ENCODE data around the gene PHOX2B.
"Not testable (repeated sequence)": the region's sequence is repeated elsewhere in the genome, so short reads cannot be mapped to it uniquely, and the experiment has no call there.

Gene PHOX2B

DNA sequence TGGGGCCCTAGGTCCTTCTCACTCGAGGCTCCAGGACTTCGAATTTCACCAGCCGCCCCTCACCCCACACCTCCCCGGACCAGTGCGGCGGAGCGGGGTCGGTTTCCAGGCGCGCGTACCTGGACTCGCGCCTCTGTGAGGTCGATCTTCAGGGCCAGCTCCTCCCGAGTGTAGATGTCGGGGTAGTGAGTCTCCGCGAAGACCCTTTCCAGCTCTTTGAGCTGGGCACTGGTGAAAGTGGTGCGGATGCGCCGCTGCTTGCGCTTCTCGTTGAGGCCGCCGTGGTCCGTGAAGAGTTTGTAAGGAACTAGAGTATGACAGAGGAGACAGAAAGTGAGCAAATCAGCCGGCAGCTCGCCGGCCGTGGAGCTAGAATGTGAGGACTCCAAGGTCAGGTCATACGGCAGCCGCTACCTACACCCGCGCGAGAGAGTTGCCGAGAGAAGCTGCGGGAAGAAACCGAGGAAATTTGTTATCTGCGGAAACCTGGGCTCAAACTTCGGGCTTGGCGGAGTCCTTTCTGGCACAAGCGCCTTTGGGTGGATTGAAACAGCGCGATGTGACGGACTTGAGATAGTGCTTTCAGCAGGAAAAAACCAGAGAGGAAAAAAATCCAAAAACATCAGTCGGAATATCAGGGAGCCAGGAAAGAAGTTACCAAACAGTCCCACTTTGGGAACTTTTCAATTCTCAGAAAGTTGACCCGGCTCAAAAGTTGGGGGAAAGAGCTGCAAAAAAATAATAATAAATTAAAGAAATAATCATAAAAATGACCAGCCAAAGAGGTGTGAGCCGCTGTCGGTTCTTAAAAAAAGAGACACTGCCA, 1.1 kb downstream of the PHOX2B start:
- DNase-seq: no peak

DNA sequence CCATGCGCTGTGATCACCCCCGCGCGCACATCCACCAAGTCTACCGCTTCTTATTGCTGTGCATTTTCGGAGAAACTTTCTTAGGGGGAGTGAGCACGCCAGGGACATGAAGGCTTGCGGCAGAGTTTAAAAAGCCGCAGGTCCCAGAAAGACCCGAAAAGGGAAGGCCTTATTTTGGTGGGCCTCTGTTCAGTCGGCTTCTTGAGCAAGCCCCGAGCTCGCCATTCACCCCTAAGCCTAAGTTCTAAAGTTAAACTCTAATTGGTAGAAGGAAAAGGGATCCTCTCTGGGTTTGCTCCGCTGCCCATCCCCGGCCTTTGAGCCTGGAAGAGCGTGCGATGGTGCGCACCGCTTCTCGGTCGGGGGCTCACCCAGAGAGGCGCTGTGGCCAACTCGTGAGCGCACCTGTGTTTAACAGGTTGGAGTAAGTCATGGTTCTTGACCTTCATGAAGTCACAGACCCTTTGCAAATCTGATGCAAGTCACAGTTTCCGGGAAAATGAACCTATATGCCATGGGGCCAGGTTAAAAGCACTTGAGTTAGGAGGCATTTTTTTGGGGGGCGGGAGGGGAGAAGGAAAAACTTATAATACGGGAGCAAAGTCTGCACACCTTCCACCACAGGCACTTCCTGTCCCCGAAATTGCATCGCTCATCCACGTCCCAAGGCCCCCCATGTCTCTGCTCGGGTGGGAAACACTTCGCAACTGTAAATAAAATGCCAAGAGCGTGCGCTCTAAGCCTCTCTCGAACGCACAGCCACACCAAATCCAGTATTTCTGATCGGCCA, 1.9 kb downstream of the PHOX2B start:
- DNase-seq: no peak

DNA sequence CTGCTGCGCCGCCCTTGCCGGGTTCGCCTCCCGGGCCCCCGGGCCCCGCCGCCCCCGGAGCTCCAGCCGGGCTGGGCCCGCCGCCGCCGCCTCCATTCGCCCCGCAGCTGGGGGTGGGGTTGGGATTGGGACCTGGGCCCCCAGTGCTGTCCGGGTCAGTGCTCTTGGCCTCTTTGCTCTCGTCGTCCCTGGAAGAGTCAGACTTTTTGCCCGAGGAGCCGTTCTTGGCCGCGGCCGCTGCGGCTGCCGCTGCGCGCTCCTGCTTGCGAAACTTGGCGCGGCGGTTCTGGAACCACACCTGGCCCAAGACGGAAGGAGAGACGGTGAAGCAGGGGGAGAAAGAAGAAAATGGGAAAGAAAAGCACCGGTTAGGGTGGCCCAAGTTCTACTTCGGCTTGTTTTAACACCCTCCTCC, 2.5 kb downstream of the PHOX2B start:
- no peak for DNase-seq

DNA sequence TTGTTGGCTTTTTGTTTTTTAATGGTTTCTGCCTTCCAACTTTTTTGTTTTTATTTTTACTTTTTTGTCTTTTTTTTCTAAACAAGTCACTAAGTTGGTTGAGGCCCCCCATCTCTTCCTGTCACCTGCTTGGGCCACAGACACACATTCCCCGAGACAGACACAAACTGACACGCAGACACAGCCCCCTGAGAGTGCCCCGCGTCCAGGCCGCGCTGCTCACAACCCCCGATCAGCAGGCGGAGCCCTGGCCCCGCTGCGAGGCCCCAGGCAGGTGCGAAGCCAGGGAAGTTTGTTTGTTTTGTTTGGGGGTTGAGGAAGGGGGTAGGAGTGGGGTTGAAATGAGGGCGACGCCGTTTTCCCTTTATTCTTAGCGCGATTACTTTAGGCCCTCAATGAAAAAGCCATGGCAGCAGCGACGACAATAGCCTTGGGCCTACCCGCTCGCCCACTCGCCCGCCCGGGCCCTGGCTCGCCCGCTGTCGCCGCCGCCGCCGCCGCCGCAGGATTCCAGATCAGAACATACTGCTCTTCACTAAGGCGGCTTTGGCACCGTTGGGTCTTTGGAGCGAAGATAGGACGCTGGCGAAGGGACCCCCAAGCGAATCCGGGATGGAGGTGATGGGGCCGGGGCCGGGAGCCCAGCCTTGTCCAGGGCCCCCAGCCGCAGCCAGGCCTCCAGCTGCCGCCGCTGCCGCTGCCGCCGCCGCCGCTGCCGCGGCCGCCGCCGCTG, 3.1 kb downstream of the PHOX2B start:
- DNase-seq: no peak

DNA sequence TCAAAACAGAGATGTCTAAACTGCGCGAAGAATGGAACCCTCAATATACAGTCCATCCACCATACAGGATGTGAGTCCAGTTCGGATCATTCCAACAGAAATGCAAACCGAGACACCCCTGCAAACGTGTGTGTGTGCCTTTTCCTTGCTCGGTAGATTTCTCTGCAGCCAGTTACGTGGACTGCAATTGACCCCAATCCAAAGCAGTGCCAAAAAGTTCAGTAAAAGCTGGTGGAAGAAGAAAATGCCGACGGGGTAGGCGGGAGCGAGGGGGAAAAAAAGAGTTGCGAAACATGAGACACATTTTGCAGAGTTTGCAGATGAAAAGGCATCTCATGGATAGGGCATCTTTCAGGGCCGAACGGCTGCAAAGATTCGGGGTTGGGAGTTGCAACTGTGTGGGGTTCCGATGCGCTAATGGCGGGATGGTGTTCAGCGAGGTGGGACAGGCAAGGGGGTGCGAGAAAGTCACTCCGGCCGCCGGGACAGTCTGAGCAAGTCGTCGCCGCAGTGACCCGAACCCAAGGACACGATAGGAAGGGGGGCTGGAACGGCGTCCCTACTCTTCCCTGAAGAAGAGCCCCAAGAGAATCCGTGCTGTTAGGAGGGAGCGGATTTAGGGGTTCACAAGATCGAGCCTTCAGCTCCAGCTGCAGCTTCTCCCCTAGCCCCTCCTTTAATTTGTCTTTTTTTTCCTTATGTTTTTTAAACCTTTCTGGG, 3.8 kb downstream of the PHOX2B start:
- no peak for DNase-seq

DNA sequence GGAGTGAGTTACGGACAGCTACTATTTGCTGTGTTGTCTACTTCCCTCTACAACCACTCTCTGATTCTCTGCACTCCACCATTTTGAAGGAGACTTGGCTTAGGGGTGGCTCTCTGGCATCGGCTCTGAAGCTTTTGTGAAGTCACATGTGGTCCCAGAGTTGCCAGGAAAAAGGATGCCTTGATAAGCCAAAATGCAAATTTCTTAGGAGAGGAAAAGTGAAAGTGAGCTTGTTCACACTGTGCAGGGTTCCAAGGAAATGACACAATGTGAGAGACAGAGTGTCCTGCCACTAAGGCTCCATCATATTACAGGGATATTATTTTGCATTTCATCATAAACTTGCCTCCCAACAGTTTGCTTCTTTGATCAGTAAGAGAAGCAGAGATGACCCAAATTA, 7.2 kb downstream of the PHOX2B start:
- no peak for DNase-seq

DNA sequence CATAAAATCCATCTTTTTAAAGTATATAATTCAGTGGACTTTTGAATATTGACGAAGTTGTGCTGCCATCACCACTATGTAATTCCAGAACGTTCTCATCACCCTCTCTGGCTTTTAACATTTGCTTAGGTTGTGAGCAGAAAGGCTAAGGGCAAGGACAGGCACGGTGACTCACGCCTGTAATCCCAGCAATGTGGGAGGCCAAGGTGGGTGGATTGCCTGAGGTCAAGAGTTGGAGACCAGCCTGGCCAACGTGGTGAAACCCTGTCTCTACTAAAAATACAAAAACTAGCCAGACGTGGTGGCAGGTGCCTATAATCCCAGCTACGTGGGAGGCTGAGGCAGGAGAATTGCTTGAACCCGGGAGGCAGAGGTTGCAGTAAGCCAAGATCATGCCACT, 11.0 kb downstream of the PHOX2B start:
- not testable (repeated sequence) for DNase-seq

DNA sequence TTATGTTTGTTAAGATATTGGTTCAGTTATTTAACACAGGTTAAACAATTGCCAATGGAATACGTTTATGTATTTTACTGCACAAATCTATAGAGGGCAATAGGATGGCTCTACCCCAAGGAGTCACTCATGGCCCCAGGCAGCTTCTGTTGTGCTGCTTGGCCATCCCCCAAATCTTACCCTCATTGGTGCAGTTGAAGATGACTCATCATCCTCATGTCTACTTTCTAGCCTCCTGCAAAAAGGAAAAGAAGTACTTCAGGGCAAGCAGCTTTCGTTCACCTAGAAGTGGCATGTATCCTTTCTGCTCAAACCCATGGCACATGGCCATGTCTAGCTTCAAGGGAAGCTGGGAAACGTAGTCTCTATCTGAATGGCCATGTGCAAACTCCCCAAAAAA, 14.2 kb downstream of the PHOX2B start:
- DNase-seq: no peak

DNA sequence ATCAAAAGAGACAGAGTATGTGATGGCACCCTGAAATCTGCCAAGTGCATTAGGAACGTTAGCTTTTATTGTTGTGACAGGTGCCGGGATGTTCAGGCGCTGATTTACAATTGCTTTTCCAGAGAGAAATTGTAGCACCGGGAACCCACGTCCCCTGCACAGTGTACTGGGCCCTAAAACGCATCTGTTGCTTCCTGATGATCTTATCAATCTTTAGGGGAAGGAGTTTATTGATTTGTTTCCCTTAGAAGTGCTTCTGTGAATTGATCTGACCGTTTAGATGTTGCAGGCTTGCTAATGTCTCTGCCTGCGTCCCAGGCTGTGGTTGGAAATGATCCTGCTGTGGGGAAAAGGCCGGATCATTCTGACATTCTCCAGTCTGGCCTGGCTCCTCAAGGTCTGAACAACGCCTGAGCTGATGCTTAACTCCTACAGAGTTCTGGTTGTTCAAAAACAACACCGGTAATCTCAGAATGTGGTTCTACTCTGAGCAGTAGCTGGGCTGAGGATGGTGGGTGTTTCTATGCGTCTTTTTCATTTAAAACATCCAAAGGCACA, 16.9 kb downstream of the PHOX2B start:
- no peak for DNase-seq

DNA sequence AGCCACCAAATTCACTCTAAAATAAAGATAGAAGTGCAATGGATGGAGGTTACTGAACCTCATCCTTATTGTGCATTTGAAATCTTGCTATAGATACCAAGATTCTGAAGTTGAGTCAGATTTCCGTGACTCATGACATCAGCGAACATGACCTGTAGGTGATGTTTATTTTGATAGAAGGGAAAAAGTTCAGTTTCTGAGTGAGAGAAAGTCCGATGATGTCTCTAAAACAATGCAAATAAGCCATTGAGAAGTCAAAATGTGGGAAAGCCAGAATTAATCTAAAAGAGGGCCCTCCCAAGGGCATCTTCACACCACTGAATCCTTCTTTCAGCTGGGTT, 20.0 kb downstream of the PHOX2B start:
- DNase-seq: no peak

DNA sequence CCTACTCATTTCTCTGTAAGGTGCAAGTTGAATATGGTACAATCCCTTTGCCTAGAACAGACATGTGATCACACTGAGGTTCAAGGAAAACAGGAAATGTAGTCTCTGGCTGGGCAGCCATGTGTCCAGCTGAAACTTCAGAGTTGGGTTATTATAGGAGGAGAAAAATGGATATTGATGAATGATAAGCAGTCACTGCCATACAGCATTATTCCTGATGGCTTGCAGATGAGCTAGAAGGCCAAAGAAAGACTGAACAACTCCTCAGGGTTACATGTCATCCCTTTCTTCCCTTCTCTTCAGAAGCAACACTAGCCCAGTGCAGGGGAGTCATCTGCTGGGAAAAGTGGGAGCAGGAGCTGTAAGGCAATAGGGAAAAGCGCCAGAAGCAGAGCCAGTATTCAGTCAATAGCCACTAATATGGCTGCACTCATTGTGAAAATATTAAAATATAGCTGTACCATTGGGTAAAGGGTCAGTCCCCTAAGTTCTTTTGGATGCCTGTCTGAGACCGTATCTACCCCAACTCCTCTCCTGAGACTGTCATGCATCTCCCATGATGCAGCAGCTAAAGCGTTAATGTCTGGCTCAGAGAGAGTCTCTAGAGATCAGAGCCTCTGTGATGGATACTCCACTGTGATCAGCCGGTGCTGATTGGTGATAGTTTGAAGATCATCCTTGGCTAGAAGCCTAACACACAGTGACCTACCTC, 20.5 kb downstream of the PHOX2B start:
- no peak for DNase-seq

DNA sequence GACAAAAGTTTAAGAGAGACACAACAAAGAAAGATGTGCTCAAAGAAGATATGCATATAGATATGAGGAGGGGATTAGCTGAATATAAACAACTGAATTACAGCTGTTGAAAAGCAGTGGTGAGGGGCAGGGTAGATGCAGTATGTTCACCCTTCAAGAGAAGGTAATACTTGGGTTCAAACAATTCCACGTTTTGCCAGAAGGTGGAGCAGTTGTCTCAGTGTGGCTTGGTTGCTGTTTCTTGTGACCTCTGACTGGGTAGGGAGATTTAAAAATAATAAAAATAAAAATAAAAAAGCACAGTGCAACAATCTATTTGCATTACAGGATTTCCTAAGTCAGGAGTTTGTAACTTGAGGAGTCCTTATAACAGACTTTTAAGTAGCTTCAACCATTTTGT, 23.3 kb downstream of the PHOX2B start:
- DNase-seq: no peak

DNA sequence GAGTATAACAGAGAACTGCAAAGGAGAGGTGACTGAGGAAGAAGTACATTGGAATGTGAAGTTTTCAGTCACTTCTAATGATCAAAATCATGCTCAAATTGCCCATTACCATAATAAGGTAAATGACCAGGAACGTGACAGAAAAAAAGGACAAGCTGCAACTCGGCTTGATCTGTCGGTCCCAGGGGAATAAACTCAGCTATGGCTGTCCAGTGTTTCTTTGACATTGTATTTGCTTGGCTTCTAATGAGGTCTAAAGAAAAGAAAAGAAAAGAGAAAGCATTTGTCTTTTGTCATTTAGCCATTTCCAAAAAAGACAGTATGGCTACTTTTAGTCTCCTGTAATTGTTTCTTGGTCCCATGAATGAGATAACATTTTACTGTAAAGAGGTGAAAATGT, 25.2 kb downstream of the PHOX2B start:
- DNase-seq: no peak

DNA sequence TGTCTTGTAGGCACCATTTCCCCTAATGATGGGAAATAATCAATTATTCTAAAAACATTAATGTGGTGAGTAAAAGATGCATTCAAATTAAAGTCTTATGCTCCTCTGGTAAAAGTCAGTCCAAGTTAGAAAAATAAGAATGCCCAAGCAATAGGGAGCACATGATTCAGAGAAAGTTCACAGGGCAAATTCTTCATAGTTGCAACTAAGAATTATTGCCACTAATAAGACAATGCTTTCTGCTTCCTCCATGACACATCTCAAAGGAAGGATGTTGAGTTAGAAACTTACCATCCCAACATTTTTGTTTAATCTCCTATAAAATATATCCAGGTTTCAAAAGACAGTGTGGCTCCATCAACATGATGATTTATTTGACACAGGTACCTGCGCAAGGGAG, 26.3 kb downstream of the PHOX2B start:
- DNase-seq: no peak

DNA sequence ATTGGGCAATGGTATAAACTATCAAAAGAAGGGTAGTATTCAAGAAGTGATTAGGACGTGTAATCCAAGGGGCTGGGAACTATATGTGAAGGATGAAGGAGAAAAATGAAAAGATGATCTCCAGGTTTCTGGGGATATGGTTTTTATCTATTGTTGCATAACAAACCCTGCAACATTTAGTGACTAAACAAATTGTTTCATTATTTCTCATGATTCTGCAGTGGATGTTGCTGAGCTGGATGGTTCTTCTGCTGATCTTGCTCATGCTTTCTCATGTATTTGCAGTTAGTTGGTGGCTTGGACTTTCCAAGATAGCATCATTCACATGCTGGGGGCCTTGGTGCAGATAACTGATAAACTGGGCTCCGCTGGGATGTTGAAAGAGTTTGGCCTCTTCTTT, 29.1 kb downstream of the PHOX2B start:
- no peak for DNase-seq

DNA sequence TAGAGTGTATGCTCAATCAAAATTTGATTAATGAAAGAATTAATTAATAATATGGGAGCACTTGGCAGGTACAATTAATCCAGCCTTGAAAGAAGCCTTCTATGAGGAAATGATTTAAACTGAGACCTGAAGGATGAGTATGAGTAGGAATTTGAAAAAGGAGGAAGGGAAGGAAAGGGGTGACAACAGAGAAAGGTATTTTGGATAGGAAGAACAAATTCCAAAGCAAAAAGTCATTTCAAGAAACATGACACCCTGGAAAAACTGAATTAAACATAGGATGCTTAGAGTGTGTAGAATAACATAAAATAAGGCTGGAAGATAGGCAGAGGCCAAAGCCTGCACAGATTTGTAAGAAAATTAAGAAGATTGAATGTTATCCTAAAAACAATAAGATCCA, 29.6 kb downstream of the PHOX2B start:
- no peak for DNase-seq

DNA sequence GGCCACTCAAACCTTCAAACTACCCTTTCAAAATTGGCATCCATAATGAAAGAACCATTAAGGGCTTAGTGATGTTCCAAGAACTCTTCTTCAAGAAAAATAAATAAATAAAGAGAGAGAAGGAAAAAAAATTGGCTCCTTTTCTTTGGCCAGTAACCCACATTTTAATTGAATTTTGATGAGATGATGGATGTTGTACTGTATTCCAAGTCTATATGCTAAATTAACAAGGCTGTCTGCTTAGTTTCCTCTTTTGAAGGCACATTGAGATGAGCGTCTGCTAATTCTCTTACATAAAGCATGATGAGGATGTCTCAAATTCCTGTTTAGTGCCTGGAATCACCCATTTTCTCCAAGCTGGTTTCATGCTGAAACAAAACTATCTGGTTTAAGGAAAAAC, 33.4 kb downstream of the PHOX2B start:
- no peak for DNase-seq

DNA sequence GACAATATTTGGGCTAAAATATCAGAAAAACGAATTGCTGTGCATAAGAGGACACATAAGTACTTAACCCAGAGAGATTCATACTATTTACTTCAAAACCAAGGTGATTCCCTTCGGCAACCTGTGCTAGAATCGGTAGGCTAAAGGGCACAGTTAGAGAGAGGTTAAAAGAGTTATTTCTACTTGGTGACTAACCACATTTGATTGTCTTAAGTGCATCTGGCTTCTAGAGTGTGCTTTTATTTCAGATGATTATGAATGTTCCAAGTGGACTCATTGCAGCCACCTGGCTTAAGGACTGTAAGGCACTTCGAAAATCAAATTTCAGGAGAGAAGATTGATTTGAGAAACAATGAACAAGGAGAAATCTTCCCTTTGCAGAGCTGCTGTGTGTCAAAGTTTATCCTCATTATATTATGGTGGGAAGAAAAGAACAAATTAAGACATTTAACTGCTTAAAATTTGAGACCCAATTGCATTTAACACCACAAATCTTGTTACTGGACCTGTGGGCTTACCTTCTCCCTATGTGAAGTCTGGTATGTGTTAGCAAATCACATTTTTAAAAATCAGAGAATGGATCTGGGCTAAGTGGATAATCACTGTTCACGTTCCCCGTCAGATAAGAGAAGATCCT, 34.0 kb downstream of the PHOX2B start:
- no peak for DNase-seq

DNA sequence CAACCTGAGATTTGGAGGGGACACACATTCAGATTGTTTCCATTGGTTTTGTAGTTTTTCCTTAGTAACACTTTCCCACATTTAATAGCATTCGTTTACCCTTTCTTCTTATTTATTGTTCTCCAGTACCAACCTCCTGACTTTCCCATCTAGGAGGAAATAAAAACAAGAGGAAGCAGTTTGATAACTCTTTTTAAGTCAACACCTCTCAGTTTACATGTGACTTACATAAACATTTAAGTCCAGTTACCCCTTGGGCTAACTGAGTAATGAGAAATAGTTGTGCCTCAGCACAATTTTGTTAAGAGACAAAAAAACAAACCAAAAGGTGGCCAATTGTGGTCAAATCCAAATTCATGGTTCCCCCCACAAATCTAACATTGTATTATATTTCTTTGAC, 34.8 kb downstream of the PHOX2B start:
- no peak for DNase-seq

DNA sequence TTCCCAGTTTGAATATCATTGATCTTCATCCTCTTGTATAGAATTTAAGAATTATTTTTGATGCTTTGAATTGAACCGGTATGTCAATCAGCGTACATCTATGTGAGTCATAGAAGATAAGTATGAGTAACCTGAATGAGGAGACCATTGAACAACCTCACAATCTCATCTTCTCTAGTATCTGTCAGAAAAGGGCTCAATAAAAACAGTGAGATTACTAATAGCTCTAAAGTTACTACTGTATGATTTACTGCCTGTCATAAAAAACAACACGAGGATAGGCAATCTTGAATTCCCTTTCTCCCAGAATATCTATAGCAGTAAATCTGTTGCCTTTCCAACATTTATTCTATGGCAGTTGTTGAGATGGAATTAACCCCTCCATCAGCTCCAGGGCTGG, 36.1 kb downstream of the PHOX2B start:
- DNase-seq: no peak

DNA sequence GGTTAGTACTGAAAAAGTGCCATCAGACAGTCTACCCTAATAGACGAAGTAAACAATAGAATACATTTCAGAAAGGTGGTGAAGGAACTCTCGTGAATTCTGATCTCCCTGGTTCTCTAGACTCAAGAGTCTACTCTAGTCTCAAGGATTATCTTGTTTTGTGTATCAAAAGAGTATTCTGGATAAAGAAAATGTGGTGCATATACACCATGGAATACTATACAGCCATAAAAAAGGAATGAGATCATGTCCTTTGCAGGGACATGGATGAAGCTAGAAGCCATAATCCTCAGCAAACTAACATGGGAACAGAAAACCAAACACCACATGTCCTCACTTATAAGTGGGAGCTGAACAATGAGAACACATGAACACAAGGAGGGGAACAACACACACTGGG, 36.9 kb downstream of the PHOX2B start:
- DNase-seq: not testable (repeated sequence)

Measured in NCI-H1092 treated with DMSO at 0.1 percent for 48 hours (cell line).